ENCODE measurements around the gene SEMA5A.
A peak's percentile ranks its signal among the peaks of the same experiment; 100 is the strongest.

Gene SEMA5A

GRCh38 chr5:9182899-9183695 lies 362.8 kb downstream of the SEMA5A start:
- no peak for DNase-seq (ENCODE audit: low read depth, low spot score)
- in situ Hi-C loops (cut with HindIII; ENCODE audit: low sequenced_read_pairs), result no loop called here
- no peak overlapping the region for H3K4me3 ChIP-seq (ENCODE audit: low read depth, low read length)
- TF ChIP-seq CTCF (IDR thresholded peaks at IDR 0.05; ENCODE audit: low read depth, low read length), result no peak

- H3K4me3 ChIP-seq (ENCODE audit: low read depth, low read length), result no peak overlapping the region
- no peak for TF ChIP-seq CTCF (IDR thresholded peaks at IDR 0.05; ENCODE audit: low read depth, low read length)
- DNase-seq (ENCODE audit: low read depth, low spot score), result no peak
- in situ Hi-C loops (cut with HindIII; ENCODE audit: low sequenced_read_pairs), result no loop called here
Observed at GRCh38 chr5:9176641-9177040, 369.2 kb downstream of the SEMA5A start.

- H3K4me3 ChIP-seq (ENCODE audit: low read depth, low read length), result no peak overlapping the region
- no peak for TF ChIP-seq CTCF (IDR thresholded peaks at IDR 0.05; ENCODE audit: low read depth, low read length)
- in situ Hi-C loops (cut with HindIII; ENCODE audit: low sequenced_read_pairs), result no loop called here
- no peak for DNase-seq (ENCODE audit: low read depth, low spot score)
Observed at GRCh38 chr5:9174446-9174845, 371.4 kb downstream of the SEMA5A start.

GRCh38 chr5:9173281-9174048 lies 372.4 kb downstream of the SEMA5A start:
- DNase-seq (ENCODE audit: low read depth, low spot score), result peak; percentile 77
- no peak overlapping the region for H3K4me3 ChIP-seq (ENCODE audit: low read depth, low read length)
- in situ Hi-C loops (cut with HindIII; ENCODE audit: low sequenced_read_pairs), result no loop called here
- no peak for TF ChIP-seq CTCF (IDR thresholded peaks at IDR 0.05; ENCODE audit: low read depth, low read length)

GRCh38 chr5:9170026-9170425 lies 375.8 kb downstream of the SEMA5A start:
- DNase-seq (ENCODE audit: low read depth, low spot score), result no peak
- TF ChIP-seq CTCF (IDR thresholded peaks at IDR 0.05; ENCODE audit: low read depth, low read length), result no peak
- no peak overlapping the region for H3K4me3 ChIP-seq (ENCODE audit: low read depth, low read length)
- in situ Hi-C loops (cut with HindIII; ENCODE audit: low sequenced_read_pairs), result no loop called here

GRCh38 chr5:9169557-9169902 lies 376.3 kb downstream of the SEMA5A start:
- DNase-seq (ENCODE audit: low read depth, low spot score), result no peak
- no peak overlapping the region for H3K4me3 ChIP-seq (ENCODE audit: low read depth, low read length)
- in situ Hi-C loops (cut with HindIII; ENCODE audit: low sequenced_read_pairs), result no loop called here
- no peak for TF ChIP-seq CTCF (IDR thresholded peaks at IDR 0.05; ENCODE audit: low read depth, low read length)
